ENCODE data around the gene CCDC192.

DNA sequence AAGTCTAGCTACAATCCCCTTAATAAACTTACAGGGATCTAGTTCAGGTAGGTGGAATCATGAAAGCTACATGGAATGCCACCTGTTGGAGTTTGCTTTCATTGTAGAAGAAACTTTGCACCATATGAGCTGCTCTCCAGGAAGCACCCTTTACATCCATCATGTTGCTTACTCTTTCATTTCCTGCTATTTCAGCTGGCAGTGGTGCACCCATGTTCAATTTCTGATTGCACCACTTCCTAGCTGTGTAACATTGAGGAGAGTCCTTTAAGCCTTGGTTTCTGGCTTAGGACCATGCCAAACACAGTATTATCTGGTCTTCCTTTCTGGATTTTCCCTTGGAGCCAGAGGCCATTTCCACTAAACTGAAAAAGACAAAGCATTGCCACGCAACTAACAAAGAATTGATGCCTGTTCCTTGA lies 257.1 kb downstream of the CCDC192 start:
- TF ChIP-seq POLR2A (IDR thresholded peaks at IDR 0.05; ENCODE audit: low read depth, low read length): no peak
- no peak for TF ChIP-seq POLR2AphosphoS5 (IDR thresholded peaks at IDR 0.05; ENCODE audit: low read depth, low read length)
- no peak for TF ChIP-seq PAX5 (IDR thresholded peaks at IDR 0.05; ENCODE audit: insufficient read depth, low read length, severe bottlenecking)
- no peak for TF ChIP-seq TAF1 (IDR thresholded peaks at IDR 0.05; ENCODE audit: low read depth, low read length)
- TF ChIP-seq SPI1 (IDR thresholded peaks at IDR 0.05; ENCODE audit: low read depth, low read length): no peak
- TF ChIP-seq POU2F2 (IDR thresholded peaks at IDR 0.05; ENCODE audit: low read depth, low read length): no peak
